Kidney capillary endothelial cell (primary cell): Measurements from ENCODE around the gene TSPO.
"Not testable (repeated sequence)": the region's sequence is repeated elsewhere in the genome, so short reads cannot be mapped to it uniquely, and the experiment has no call there.

ENCODE experiments used
- DNase-seq: peaks from one replicate; pipeline ENCODE4 v3.0.0-alpha.2; 2018; ENCODE audit warnings: low spot score

Gene TSPO

GRCh38 chr22:43131773-43132501, 19.4 kb upstream of the TSPO start:
- no peak for DNase-seq

- DNase-seq = no peak
Observed at GRCh38 chr22:43133401-43133800, 18.0 kb upstream of the TSPO start.

- no peak for DNase-seq
Observed at GRCh38 chr22:43134553-43134952, 16.8 kb upstream of the TSPO start.

- no peak for DNase-seq
Observed at GRCh38 chr22:43135565-43135964, 15.8 kb upstream of the TSPO start.

GRCh38 chr22:43136255-43136654, 15.1 kb upstream of the TSPO start:
- peak; percentile 55 for DNase-seq

- DNase-seq = no peak
Observed at GRCh38 chr22:43136801-43137200, 14.6 kb upstream of the TSPO start.

GRCh38 chr22:43142880-43143562, 8.3 kb upstream of the TSPO start, which contains the start of gene MCAT:
Gene MCAT (minus strand): TSS chr22:43143398. CDS start chr22:43143348, 50 bp downstream.
- DNase-seq = peak; percentile 54

GRCh38 chr22:43144949-43145348, 6.4 kb upstream of the TSPO start:
- DNase-seq = no peak

GRCh38 chr22:43145371-43145770, 6.0 kb upstream of the TSPO start:
- DNase-seq = not testable (repeated sequence)

GRCh38 chr22:43146332-43146731, 5.0 kb upstream of the TSPO start:
- not testable (repeated sequence) for DNase-seq

GRCh38 chr22:43147821-43148220, 3.5 kb upstream of the TSPO start:
- DNase-seq = no peak

GRCh38 chr22:43148581-43148980, 2.8 kb upstream of the TSPO start:
- no peak for DNase-seq

GRCh38 chr22:43150731-43151206, 590 bp upstream of the TSPO start:
- no peak for DNase-seq

- no peak for DNase-seq
Observed at GRCh38 chr22:43152003-43152356, 621 bp downstream of the TSPO start.

GRCh38 chr22:43152357-43153071, 1.2 kb downstream of the TSPO start:
- DNase-seq = peak; percentile 46

- DNase-seq = no peak
Observed at GRCh38 chr22:43153899-43154298, 2.5 kb downstream of the TSPO start.

- no peak for DNase-seq
Observed at GRCh38 chr22:43154887-43155536, 3.7 kb downstream of the TSPO start.

- DNase-seq = no peak
Observed at GRCh38 chr22:43155789-43156188, 4.4 kb downstream of the TSPO start.

GRCh38 chr22:43156413-43156812, 5.1 kb downstream of the TSPO start:
- DNase-seq = no peak

GRCh38 chr22:43157874-43158546, 6.7 kb downstream of the TSPO start:
- DNase-seq = no peak

- DNase-seq = no peak
Observed at GRCh38 chr22:43158778-43159483, 7.6 kb downstream of the TSPO start.
